PFSK-1 (cell line): ENCODE results near the gene CTU2.

Experiments
- FOXP2 ChIP-seq: optimal IDR thresholded peaks from 2 replicates; pipeline ENCODE3; 2011; ENCODE audit warnings: borderline replicate concordance, control low read depth, inconsistent platforms; ENCODE audit not compliant: insufficient read depth; ENCODE audit errors: extremely low read length, extremely low read depth
- POLR2AphosphoS5 ChIP-seq: IDR thresholded peaks from 2 replicates; pipeline ENCODE4 v1.6.1; 2012; ENCODE audit warnings: low read depth, mild to moderate bottlenecking, control low read depth, low read length, moderate library complexity
- SIN3A ChIP-seq: IDR thresholded peaks from 2 replicates; pipeline ENCODE4 v1.6.1; 2012; ENCODE audit warnings: mild to moderate bottlenecking, low read length, moderate library complexity, borderline replicate concordance; ENCODE audit not compliant: insufficient read depth
- TAF1 ChIP-seq: IDR thresholded peaks from 2 replicates; pipeline ENCODE4 v1.6.1; 2012; ENCODE audit warnings: low read length, control low read depth, borderline replicate concordance; ENCODE audit not compliant: insufficient read depth
- TF ChIP-seq, protein P1 (sequence below), 2 experiments: IDR thresholded peaks; 2 replicates each; pipeline versions ENCODE4 v1.6.1 to v1.8.0; 2011 to 2012; ENCODE audit warnings: low read depth in 2 of 2, low read length in 2 of 2, control low read depth in 1 of 2, inconsistent platforms in 1 of 2, mild to moderate bottlenecking in 1 of 2, moderate library complexity in 1 of 2; ENCODE audit not compliant: insufficient read depth in 1 of 2

Gene CTU2

GRCh38 chr16:88742896-88743605 lies 36.7 kb downstream of the CTU2 start:
- TF ChIP-seq, protein P1, sequence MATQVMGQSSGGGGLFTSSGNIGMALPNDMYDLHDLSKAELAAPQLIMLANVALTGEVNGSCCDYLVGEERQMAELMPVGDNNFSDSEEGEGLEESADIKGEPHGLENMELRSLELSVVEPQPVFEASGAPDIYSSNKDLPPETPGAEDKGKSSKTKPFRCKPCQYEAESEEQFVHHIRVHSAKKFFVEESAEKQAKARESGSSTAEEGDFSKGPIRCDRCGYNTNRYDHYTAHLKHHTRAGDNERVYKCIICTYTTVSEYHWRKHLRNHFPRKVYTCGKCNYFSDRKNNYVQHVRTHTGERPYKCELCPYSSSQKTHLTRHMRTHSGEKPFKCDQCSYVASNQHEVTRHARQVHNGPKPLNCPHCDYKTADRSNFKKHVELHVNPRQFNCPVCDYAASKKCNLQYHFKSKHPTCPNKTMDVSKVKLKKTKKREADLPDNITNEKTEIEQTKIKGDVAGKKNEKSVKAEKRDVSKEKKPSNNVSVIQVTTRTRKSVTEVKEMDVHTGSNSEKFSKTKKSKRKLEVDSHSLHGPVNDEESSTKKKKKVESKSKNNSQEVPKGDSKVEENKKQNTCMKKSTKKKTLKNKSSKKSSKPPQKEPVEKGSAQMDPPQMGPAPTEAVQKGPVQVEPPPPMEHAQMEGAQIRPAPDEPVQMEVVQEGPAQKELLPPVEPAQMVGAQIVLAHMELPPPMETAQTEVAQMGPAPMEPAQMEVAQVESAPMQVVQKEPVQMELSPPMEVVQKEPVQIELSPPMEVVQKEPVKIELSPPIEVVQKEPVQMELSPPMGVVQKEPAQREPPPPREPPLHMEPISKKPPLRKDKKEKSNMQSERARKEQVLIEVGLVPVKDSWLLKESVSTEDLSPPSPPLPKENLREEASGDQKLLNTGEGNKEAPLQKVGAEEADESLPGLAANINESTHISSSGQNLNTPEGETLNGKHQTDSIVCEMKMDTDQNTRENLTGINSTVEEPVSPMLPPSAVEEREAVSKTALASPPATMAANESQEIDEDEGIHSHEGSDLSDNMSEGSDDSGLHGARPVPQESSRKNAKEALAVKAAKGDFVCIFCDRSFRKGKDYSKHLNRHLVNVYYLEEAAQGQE (IDR thresholded peaks at IDR 0.05; ENCODE audit: insufficient read depth in 1 of 2, low read depth in 2 of 2, low read length in 2 of 2) = no peak
- TF ChIP-seq FOXP2 = no peak
- TF ChIP-seq TAF1 = no peak
- no peak for TF ChIP-seq SIN3A
- TF ChIP-seq POLR2AphosphoS5 = no peak

- TF ChIP-seq TAF1 = no peak
- TF ChIP-seq SIN3A = no peak
- TF ChIP-seq, protein P1 (IDR thresholded peaks at IDR 0.05; ENCODE audit: insufficient read depth in 1 of 2, low read depth in 2 of 2, low read length in 2 of 2) = no peak
- TF ChIP-seq FOXP2 = no peak
- no peak for TF ChIP-seq POLR2AphosphoS5
Measured at GRCh38 chr16:88743693-88744576, 37.6 kb downstream of the CTU2 start.

DNA sequence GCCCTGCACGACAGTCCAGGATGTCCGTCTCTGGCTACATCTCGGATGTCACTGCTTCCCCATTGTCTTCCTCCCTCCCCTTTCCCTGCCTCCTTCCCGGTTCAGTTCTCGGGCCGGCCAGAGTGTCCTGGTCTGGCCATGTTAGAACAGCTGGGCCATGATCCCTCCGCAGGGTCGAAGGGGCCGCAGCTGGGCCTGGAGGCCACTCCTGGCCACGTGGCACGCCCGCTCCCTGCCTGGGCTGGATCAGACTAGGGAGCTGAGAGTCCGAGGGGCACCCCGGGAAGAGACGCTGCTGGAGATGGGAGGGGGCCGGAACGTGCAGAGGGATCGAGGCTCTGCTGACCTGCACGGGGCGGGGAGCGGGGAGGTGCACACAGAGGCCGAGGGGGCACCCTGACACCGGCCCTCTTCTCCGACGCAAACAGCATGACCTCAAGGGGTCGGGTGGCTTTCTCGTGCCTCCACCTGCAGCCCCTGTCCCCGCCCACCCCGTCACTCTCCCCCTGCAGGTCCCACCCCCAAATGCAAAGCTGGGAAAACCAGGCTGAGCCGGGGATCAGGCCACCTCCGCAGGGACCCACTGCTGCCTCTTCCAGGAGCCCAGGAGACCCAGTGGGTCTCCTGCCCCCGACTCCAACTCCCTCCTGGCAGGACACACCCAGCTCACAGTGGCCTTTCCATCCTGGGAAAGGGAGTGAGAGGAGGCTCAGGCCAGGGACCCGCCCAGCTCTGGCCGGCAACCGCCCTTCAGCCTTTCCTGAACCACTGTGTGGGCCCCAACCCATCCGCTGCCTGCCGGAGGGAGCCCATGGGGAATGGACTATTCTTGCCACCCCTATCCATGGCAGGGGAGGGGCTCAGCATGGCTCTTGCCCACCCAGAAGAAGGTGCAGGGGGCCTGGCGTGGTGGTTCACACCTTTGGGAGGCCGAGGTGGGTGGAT lies 38.5 kb downstream of the CTU2 start:
- TF ChIP-seq FOXP2 = no peak
- no peak for TF ChIP-seq SIN3A
- TF ChIP-seq, protein P1 (IDR thresholded peaks at IDR 0.05; ENCODE audit: insufficient read depth in 1 of 2, low read depth in 2 of 2, low read length in 2 of 2) = no peak
- TF ChIP-seq TAF1 = no peak
- TF ChIP-seq POLR2AphosphoS5 = no peak

- TF ChIP-seq POLR2AphosphoS5 (no peak), FOXP2 (no peak), TAF1 (no peak), SIN3A (no peak)
- TF ChIP-seq, protein P1 (IDR thresholded peaks at IDR 0.05; ENCODE audit: insufficient read depth in 1 of 2, low read depth in 2 of 2, low read length in 2 of 2) = no peak
Measured at GRCh38 chr16:88746506-88746905, 40.2 kb downstream of the CTU2 start.
